ENCODE data around the gene SLC16A8. TPM values are rescaled to one million over a fixed set of nuclear protein-coding genes. Genes with fewer than 3 reads are reported as not detected.

The SLC16A8 gene
- total RNA-seq, 1 donor: not detected

- DNase-seq (ENCODE audit: insufficient read length, low spot score, missing footprints): peak; percentile 90
- Histone ChIP-seq H4K20me1 (ENCODE audit: insufficient read depth, low read length) (no peaks in the 10 kb centered on the region), H2AFZ (ENCODE audit: low read length) (no peak overlapping the region), H3K27me3 (ENCODE audit: insufficient read depth, low read length) (no peaks in the 10 kb centered on the region), H3K9me3 (ENCODE audit: low read depth, low read length) (no peaks in the 10 kb centered on the region), H3K4me3 (ENCODE audit: insufficient read depth, low read length) (no peak overlapping the region), H3K4me2 (ENCODE audit: insufficient read depth, low read length) (no peak overlapping the region), H3K36me3 (ENCODE audit: insufficient read depth, low read length) (peaks cover 20% of the 10 kb centered on the region), H3K79me2 (ENCODE audit: insufficient read depth, low read length) (no peaks in the 10 kb centered on the region), H3K4me1 (ENCODE audit: insufficient read depth, low read length) (no peaks in the 10 kb centered on the region), H3K27ac (ENCODE audit: low read depth, low read length) (no peak overlapping the region)
- no peak for TF ChIP-seq CTCF (IDR thresholded peaks at IDR 0.05; ENCODE audit: extremely low read depth, low read depth, low read length)
Measured at GRCh38 chr22:38072322-38073149, 11.4 kb downstream of the SLC16A8 start.

- Histone ChIP-seq H3K4me1 (ENCODE audit: insufficient read depth, low read length) (no peaks in the 10 kb centered on the region), H3K27ac (ENCODE audit: low read depth, low read length) (no peak overlapping the region), H3K27me3 (ENCODE audit: insufficient read depth, low read length) (no peaks in the 10 kb centered on the region), H3K36me3 (ENCODE audit: insufficient read depth, low read length) (peaks cover 20% of the 10 kb centered on the region), H3K79me2 (ENCODE audit: insufficient read depth, low read length) (no peaks in the 10 kb centered on the region), H3K4me3 (ENCODE audit: insufficient read depth, low read length) (no peak overlapping the region), H3K9me3 (ENCODE audit: low read depth, low read length) (no peaks in the 10 kb centered on the region), H2AFZ (ENCODE audit: low read length) (no peak overlapping the region), H4K20me1 (ENCODE audit: insufficient read depth, low read length) (no peaks in the 10 kb centered on the region), H3K4me2 (ENCODE audit: insufficient read depth, low read length) (no peak overlapping the region)
- no peak for TF ChIP-seq CTCF (IDR thresholded peaks at IDR 0.05; ENCODE audit: extremely low read depth, low read depth, low read length)
- peak; percentile 80 for DNase-seq (ENCODE audit: insufficient read length, low spot score, missing footprints)
Measured at GRCh38 chr22:38071421-38072321, 12.3 kb downstream of the SLC16A8 start.

DNA sequence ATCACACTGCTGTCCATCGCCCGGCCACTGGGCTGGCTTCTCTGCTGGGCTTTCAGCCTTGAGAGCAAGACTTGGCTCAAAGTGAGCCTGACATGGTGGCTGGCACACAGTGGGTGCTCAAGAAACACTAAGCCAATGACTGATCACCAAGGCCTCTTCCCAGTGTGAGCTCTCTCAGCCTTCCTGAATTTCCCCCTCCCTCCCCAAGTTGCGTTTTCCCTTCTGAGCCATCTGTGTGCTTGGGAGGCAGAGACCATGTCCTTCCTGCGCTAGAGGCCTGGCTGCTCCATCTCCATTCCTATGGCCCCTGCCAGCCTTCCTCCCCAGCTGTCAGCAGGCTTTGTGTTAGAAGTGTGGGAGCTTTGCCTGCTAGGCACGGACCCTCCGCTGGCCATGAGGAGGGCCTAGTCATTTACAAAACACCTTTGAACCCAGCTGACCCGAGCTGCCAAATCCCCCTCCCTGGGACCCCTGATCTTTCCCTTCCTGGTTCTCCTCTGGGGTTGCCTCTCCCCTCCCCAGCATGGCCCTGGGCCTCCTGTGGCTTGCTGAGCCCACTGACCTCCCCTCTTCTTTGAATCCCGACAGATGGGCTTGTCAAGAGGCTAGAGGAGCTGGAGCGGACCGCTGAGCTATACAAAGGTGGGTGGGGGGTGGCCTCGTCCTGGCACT, 13.6 kb downstream of the SLC16A8 start:
- Histone ChIP-seq H3K4me1 (ENCODE audit: insufficient read depth, low read length) (no peaks in the 10 kb centered on the region), H4K20me1 (ENCODE audit: insufficient read depth, low read length) (no peaks in the 10 kb centered on the region), H3K79me2 (ENCODE audit: insufficient read depth, low read length) (no peaks in the 10 kb centered on the region), H3K9me3 (ENCODE audit: low read depth, low read length) (no peaks in the 10 kb centered on the region), H3K36me3 (ENCODE audit: insufficient read depth, low read length) (peaks cover 30% of the 10 kb centered on the region), H3K4me3 (ENCODE audit: insufficient read depth, low read length) (no peak overlapping the region), H3K4me2 (ENCODE audit: insufficient read depth, low read length) (no peak overlapping the region), H3K27me3 (ENCODE audit: insufficient read depth, low read length) (no peaks in the 10 kb centered on the region), H3K27ac (ENCODE audit: low read depth, low read length) (no peak overlapping the region), H2AFZ (ENCODE audit: low read length) (no peak overlapping the region)
- DNase-seq (ENCODE audit: insufficient read length, low spot score, missing footprints): peak; percentile 74
- TF ChIP-seq CTCF (IDR thresholded peaks at IDR 0.05; ENCODE audit: extremely low read depth, low read depth, low read length): no peak

Measured in osteoblast (primary cell).